K562 (cell line): ENCODE results near the gene PAEP. TPM values are rescaled to one million over a fixed set of nuclear protein-coding genes. Genes with fewer than 3 reads are reported as not detected.

Source experiments
- ATAC-seq: fragments of 200-7000 bp; cut with Tn5 transposase; 3 replicates; pipeline ENCODE4 v1.9.1; 2020; ENCODE audit warnings: moderate library complexity
- BruUV-seq: library from RNA; stranded (reverse); fragments of 400-500 nt; replicated peaks from 2 replicates; lab custom pipeline; 2021; lab: Mats Ljungman, UMichigan
- CTCF ChIA-PET: fragments of 300-600 bp; formaldehyde crosslinking; extraction: SDS; loops from one replicate; lab custom pipeline; 2021; ENCODE audit warnings: low intra/inter-chr PET ratio; lab: Yijun Ruan, JAX
- POLR2A ChIA-PET: fragments of 300-600, 350-650 bp; sonication (Branson Sonifier 250); formaldehyde crosslinking; extraction: SDS; loops from one replicate; lab custom pipeline; 2021; ENCODE audit warnings: antibody characterized with exemption, inconsistent platforms; lab: Yijun Ruan, JAX
- DNase-seq, 4 experiments: peaks; one replicate each; pipeline versions ENCODE4 v3.0.0 to v3.0.0-alpha.2; 2011 to 2018; ENCODE audit warnings: low spot score in 3 of 4, mixed read lengths in 3 of 4; ENCODE audit errors: extremely low read depth in 1 of 4
- FAIRE-seq: peaks from 2 replicates; lab custom pipeline; 2011; peaks lifted over from hg19 to GRCh38; lab: Jason Lieb, UNC
- H2AFZ ChIP-seq: 2 replicates; pipeline ENCODE4 v1.6.0; 2011; ENCODE audit warnings: low read depth, low read length, control low read depth, inconsistent platforms
- H3K27ac ChIP-seq: fragments of 200-600 bp; 3 replicates; pipeline ENCODE4 v1.8.0; 2011; ENCODE audit warnings: low read depth, mild to moderate bottlenecking, control low read depth, inconsistent platforms, low read length, moderate library complexity, mixed read lengths; ENCODE audit errors: extremely low read depth
- H3K27me3 ChIP-seq, 2 experiments: fragments of 300-600 bp in 1 of 2; 2 replicates in 1 of 2; 3 replicates in 1 of 2; pipeline versions ENCODE4 v1.6.0 to v1.8.0; 2011; ENCODE audit warnings: inconsistent platforms in 2 of 2, low read length in 2 of 2, mild to moderate bottlenecking in 1 of 2, mixed read lengths in 1 of 2, moderate library complexity in 1 of 2; ENCODE audit not compliant: control insufficient read depth in 2 of 2, insufficient read depth in 2 of 2
- H3K36me3 ChIP-seq: fragments of 300-600 bp; 3 replicates; pipeline ENCODE4 v1.8.0; 2011; ENCODE audit warnings: mild to moderate bottlenecking, low read length, inconsistent platforms; ENCODE audit not compliant: control insufficient read depth, insufficient read depth
- H3K4me1 ChIP-seq, 2 experiments: fragments of 200-600 bp in 1 of 2; replicated peaks in 1 of 2; 2 replicates in 1 of 2; 3 replicates in 1 of 2; pipeline versions ENCODE4 v1.5.1 to v1.8.0; 2011; ENCODE audit warnings: inconsistent platforms in 2 of 2, low read length in 2 of 2, mild to moderate bottlenecking in 1 of 2, mixed read lengths in 1 of 2, moderate library complexity in 1 of 2; ENCODE audit not compliant: control insufficient read depth in 2 of 2, insufficient read depth in 2 of 2
- H3K4me2 ChIP-seq: 2 replicates; pipeline ENCODE4 v1.6.1; 2011; ENCODE audit warnings: low read length, control low read depth, inconsistent platforms, mixed read lengths; ENCODE audit not compliant: insufficient read depth
- H3K4me3 ChIP-seq: fragments of 200-600 bp; sonication (generic), shearing (Covaris generic); 2 replicates; pipeline ENCODE4 v1.5.1; 2016; ENCODE audit warnings: control low read depth, inconsistent platforms
- H3K79me2 ChIP-seq: fragments of 200-600 bp; 3 replicates; pipeline ENCODE4 v1.8.0; 2011; ENCODE audit warnings: low read length, inconsistent platforms; ENCODE audit not compliant: control insufficient read depth, insufficient read depth
- H3K9ac ChIP-seq, 2 experiments: 2 replicates each; pipeline versions ENCODE4 v1.6.0 to v1.6.1; 2011; ENCODE audit warnings: low read depth in 2 of 2, low read length in 2 of 2, control low read depth in 1 of 2, inconsistent platforms in 1 of 2, mild to moderate bottlenecking in 1 of 2, mixed read lengths in 1 of 2; ENCODE audit not compliant: insufficient read depth in 1 of 2
- H3K9me1 ChIP-seq: one replicate; pipeline ENCODE4 v1.6.0; 2011; ENCODE audit warnings: inconsistent platforms, mild to moderate bottlenecking, low read length, moderate library complexity; ENCODE audit not compliant: control insufficient read depth, insufficient read depth
- H3K9me3 ChIP-seq: replicated peaks from 2 replicates; pipeline ENCODE4 v1.5.1; 2011; ENCODE audit warnings: low read depth, low read length, inconsistent platforms; ENCODE audit not compliant: control insufficient read depth, insufficient read depth
- H4K20me1 ChIP-seq: replicated peaks from 2 replicates; pipeline ENCODE4 v1.6.1; 2011; ENCODE audit warnings: low read length, inconsistent platforms, mixed read lengths; ENCODE audit not compliant: control insufficient read depth, insufficient read depth
- BHLHE40 ChIP-seq: IDR thresholded peaks from 2 replicates; pipeline ENCODE4 v1.6.1; 2011; ENCODE audit warnings: low read length, improper control_type of control experiment
- CREM ChIP-seq: IDR thresholded peaks from 2 replicates; pipeline ENCODE4 v1.6.1; 2014; ENCODE audit warnings: antibody characterized with exemption, low read depth
- CTCF ChIP-seq, 3 experiments: IDR thresholded peaks in 2 of 3; conservative IDR thresholded peaks in 1 of 3; 2 replicates each; pipeline ENCODE4 v1.5.1; 2011 to 2012; ENCODE audit warnings: low read length in 3 of 3, mild to moderate bottlenecking in 3 of 3, control low read depth in 2 of 3, improper control_type of control experiment in 1 of 3, inconsistent platforms in 1 of 3, low read depth in 1 of 3, mixed read lengths in 1 of 3, moderate library complexity in 1 of 3; ENCODE audit not compliant: insufficient read depth in 2 of 3
- EGR1 ChIP-seq: fragments of 450-650 bp; conservative IDR thresholded peaks from 2 replicates; pipeline ENCODE4 v1.6.1; 2017; ENCODE audit warnings: mild to moderate bottlenecking
- FOXP4 ChIP-seq: sonication (generic); formaldehyde crosslinking; IDR thresholded peaks from 2 replicates; pipeline ENCODE4 v1.8.0; 2022; ENCODE audit warnings: mild to moderate bottlenecking, missing genetic modification reagents, borderline replicate concordance
- HDGF ChIP-seq: fragments of 450-650 bp; IDR thresholded peaks from 2 replicates; pipeline ENCODE4 v1.6.1; 2016
- KLF16 ChIP-seq: IDR thresholded peaks from 2 replicates; pipeline ENCODE4 v1.6.1; 2016; ENCODE audit warnings: antibody characterized with exemption
- MEIS2 ChIP-seq: fragments of 450-650 bp; IDR thresholded peaks from 2 replicates; pipeline ENCODE4 v1.6.1; 2014; ENCODE audit warnings: mild to moderate bottlenecking; ENCODE audit not compliant: partially characterized antibody
- NRF1 ChIP-seq, 2 experiments: fragments of 450-650 bp; IDR thresholded peaks in 1 of 2; conservative IDR thresholded peaks in 1 of 2; 2 replicates each; pipeline ENCODE4 v1.6.1; 2014; ENCODE audit warnings: mild to moderate bottlenecking in 2 of 2
- RAD21 ChIP-seq, 2 experiments: fragments of 250-450 bp in 1 of 2; fragments of 450-650 bp in 1 of 2; sonication (Bioruptor Pico) in 1 of 2; formaldehyde crosslinking in 1 of 2; IDR thresholded peaks in 1 of 2; conservative IDR thresholded peaks in 1 of 2; 2 replicates each; pipeline versions ENCODE4 v1.4.0 to v1.8.0; 2020 to 2022; ENCODE audit warnings: mild to moderate bottlenecking in 2 of 2, moderate library complexity in 1 of 2
- SMC3 ChIP-seq: conservative IDR thresholded peaks from 2 replicates; pipeline ENCODE4 v1.6.1; 2011; ENCODE audit warnings: low read depth, low read length, improper control_type of control experiment; ENCODE audit not compliant: insufficient read depth
- SNRNP70 ChIP-seq: fragments of 200-400 bp; formaldehyde crosslinking; optimal IDR thresholded peaks from 2 replicates; pipeline ENCODE3; 2017; ENCODE audit warnings: low read depth, low read length
- TARDBP ChIP-seq: fragments of 450-650 bp; IDR thresholded peaks from 2 replicates; pipeline ENCODE4 v1.6.1; 2016
- ZNF408 ChIP-seq: fragments of 250-450 bp; sonication (Bioruptor Pico); IDR thresholded peaks from 2 replicates; pipeline ENCODE4 v1.4.0; 2020; ENCODE audit warnings: low read depth, mild to moderate bottlenecking, moderate library complexity
- ZNF76 ChIP-seq: fragments of 250-450 bp; sonication (Bioruptor Pico); IDR thresholded peaks from 2 replicates; pipeline ENCODE4 v1.4.0; 2020; ENCODE audit warnings: mild to moderate bottlenecking, moderate library complexity, borderline replicate concordance
- WGBS: fragments of 100-300 bp; shearing (Covaris generic); methylation state at CpG from one replicate; pipeline ENCODE4 v1.1.6; 2016; ENCODE audit warnings: low coverage, mixed read lengths; ENCODE audit not compliant: insufficient coverage; ENCODE audit errors: missing lambda C conversion rate; 5-methylcytosine and 5-hydroxymethylcytosine counted together
- in situ Hi-C: fragments of 300-500 bp; cut with MboI; formaldehyde crosslinking; loops from 4 replicates; pipeline ENCODE4 v1.15.0; 2018; ENCODE audit warnings: inconsistent platforms, mixed read lengths
- intact Hi-C: fragments of 100-400 bp; cut with micrococcal nuclease; formaldehyde crosslinking; loops from 2 replicates; pipeline ENCODE4 v1.14.2; 2022
- polyA plus RNA-seq, 8 experiments: library from polyadenylated mRNA; depleted of rRNA in 4 of 8; stranded (reverse) in 5 of 8; unstranded in 3 of 8; fragments of >200 nt; fragmentation: Nextera tagmentation in 2 of 8; fragmentation: Illumina TruSeq in 1 of 8; extraction: Ambion mirVana in 2 of 8; extraction: Trizol in 1 of 8; gene quantifications; 2 replicates each; pipeline versions ENCODE4 v1.2.1 to v1.2.3, GENCODE V29; 2011 to 2014; ENCODE audit warnings: inconsistent platforms in 1 of 8, missing spikeins in 1 of 8
- total RNA-seq, 7 experiments: library from RNA; depleted of rRNA in 6 of 7; stranded (reverse); fragments of >200 nt in 6 of 7; fragmentation: Illumina TruSeq in 2 of 7; extraction: Trizol in 2 of 7; gene quantifications; 2 replicates each; pipeline versions ENCODE4 v1.2.1 to v1.2.3, GENCODE V29; 2011 to 2021; ENCODE audit warnings: low replicate concordance in 1 of 7

The PAEP gene
- total and polyA plus RNA-seq, 9 of the 15 experiments (the other 6 are each of a cell fraction or from before 2014, with no cell fraction given) = 0.22 to 4.5 (median 0.58) TPM

DNA sequence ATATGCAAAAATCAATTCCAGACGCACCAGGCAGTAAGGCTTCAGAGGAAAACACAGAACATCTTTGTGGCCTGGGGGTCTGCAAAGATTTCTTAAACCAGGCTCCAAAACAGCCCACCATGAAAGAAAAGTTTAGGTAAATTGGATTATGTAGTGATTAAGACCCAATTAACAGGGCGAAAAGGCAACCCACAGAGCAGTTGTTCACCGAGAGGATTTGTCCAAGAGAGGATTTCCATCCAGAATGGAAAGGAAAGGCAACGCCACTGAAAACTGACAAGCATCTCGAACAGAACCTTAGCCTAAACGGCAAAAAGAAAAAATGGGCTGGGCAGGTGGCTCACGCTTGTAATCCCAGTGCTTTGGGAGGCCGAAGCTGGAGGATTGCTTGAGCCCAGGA is 40.4 kb downstream of the PAEP start (continued):
- TF ChIP-seq FOXP4 (CRISPR knock-in tag) = no peak
- TF ChIP-seq ZNF408 = no peak
- no peak for TF ChIP-seq BHLHE40
- no peak for TF ChIP-seq SNRNP70

- in situ Hi-C loops = no loop called here
- CTCF ChIA-PET = interaction anchor here (0.7 to 1.2 kb wide), 4 partner anchors 98 to 1139 kb away, joined by 3 to 4 read pairs (median 3); no protein-coding TSS in a partner anchor
Observed at GRCh38 chr9:135602789-135603481, 41.4 kb downstream of the PAEP start.

More at GRCh38 chr9:135602789-135603481, 41.4 kb downstream of the PAEP start:
- H2AFZ ChIP-seq = no peak overlapping the region
- no peak overlapping the region for H3K4me3 ChIP-seq
- peaks cover 10 to 39% of the 10 kb centered on the region in 2 experiments; a peak in 3 of 5 replicates for H3K27me3 ChIP-seq
- FAIRE-seq (peak; percentile 96), ATAC-seq (peak; percentile 78), DNase-seq (peak; percentile 62 to 78 (median 70))
- H3K79me2 ChIP-seq = no peaks in the 10 kb centered on the region
- H4K20me1 ChIP-seq = peaks cover 13% of the 10 kb centered on the region; the same call in 1 of the 2 replicates
- no peak overlapping the region for H3K4me2 ChIP-seq
- H3K9me1 ChIP-seq = no peaks in the 10 kb centered on the region
- H3K27ac ChIP-seq = no peak overlapping the region
- BruUV-seq = no TSS peak
- POLR2A ChIA-PET = interaction anchor here (0.7 kb wide), 1 partner anchor 12 kb away, joined by 3 read pairs; no protein-coding TSS in a partner anchor
- H3K36me3 ChIP-seq = no peaks in the 10 kb centered on the region
- H3K4me1 ChIP-seq = peaks cover 0 to 12% of the 10 kb centered on the region in 2 experiments; a peak in 3 of 5 replicates
- TF ChIP-seq SMC3 (0 out of 2 replicates have a peak, but pooled peaks have one; percentile 28), ZNF76 (no peak), TARDBP (no peak), CTCF (IDR thresholded peaks at IDR 0.05 in 2 of 3, conservative IDR thresholded peaks at IDR 0.05 in 1 of 3; ENCODE audit: insufficient read depth in 2 of 3, low read depth in 1 of 3, low read length in 3 of 3) (peak; percentile 76 to 81 (median 77)), EGR1 (0 out of 2 replicates have a peak, but pooled peaks have one; percentile 24), RAD21 (CRISPR knock-in tag; conservative IDR thresholded peaks at IDR 0.05 in 1 of 2, IDR thresholded peaks at IDR 0.05 in 1 of 2) (peak in 1 of 2 experiments; percentile 50; a peak in 2 of 4 replicates), CREM (peak; percentile 22; the same call in 1 of the 2 replicates), NRF1 (conservative IDR thresholded peaks at IDR 0.05 in 1 of 2, IDR thresholded peaks at IDR 0.05 in 1 of 2) (peak; percentile 45 to 60; a peak in 3 of 4 replicates), HDGF (no peak), MEIS2 (no peak), KLF16 (peak; percentile 25; the same call in 1 of the 2 replicates)
- 21% methylated on average over 23 of the region's 24 CpGs for WGBS
- no peaks in the 10 kb centered on the region for H3K9me3 ChIP-seq
- no peak overlapping the region; a peak in 1 of 4 replicates for H3K9ac ChIP-seq
- intact Hi-C loops = loop anchor here (5.0 to 10.0 kb wide), 5 partner anchors 82 to 524 kb away; partner anchors contain the start of gene UBAC1
